Measurements from ENCODE around the gene ZBTB12. TPM values are rescaled to one million over a fixed set of nuclear protein-coding genes. Genes with fewer than 3 reads are reported as not detected.

ZBTB12 gene
- total RNA-seq, result 1 to 10 TPM; 1.9 to 2.4 TPM

- Mint-ChIP-seq H3K4me1 (peaks cover 25% of the 10 kb centered on the region), H3K4me3 (peak within 1 kb of the TSS; percentile 69), H3K27ac (peak within 1 kb of the TSS; percentile 78), H3K27me3 (no peaks in the 10 kb centered on the region), H3K36me3 (ENCODE audit: low read depth) (peaks cover 2% of the 10 kb centered on the region), H3K9me3 (ENCODE audit: low read depth) (no peaks in the 10 kb centered on the region)
- POLR2A ChIA-PET, result interaction anchor here (0.9 kb wide), 1 partner anchor 56 kb away, joined by 3 read pairs; no protein-coding TSS in a partner anchor
- CTCF ChIA-PET, result interaction anchor here (0.6 to 1.1 kb wide), 3 partner anchors 28 to 235 kb away, joined by 3 to 4 read pairs (median 4); no protein-coding TSS in a partner anchor
- DNase-seq (peak; percentile 92), ATAC-seq (peak; percentile 63)
- intact Hi-C loops (cut with DNase I, micrococcal nuclease), result loop anchor here (1.0 to 5.0 kb wide), 4 partner anchors 9 to 70 kb away; partner anchors contain the start of genes DXO (in 1 of the 2) and NEU1 (in 1 of the 2)
Measured at GRCh38 chr6:31901953-31902643, at the start of gene ZBTB12. Gene ZBTB12 (minus strand): TSS chr6:31902086. CDS start chr6:31901305, 781 bp downstream.

DNA sequence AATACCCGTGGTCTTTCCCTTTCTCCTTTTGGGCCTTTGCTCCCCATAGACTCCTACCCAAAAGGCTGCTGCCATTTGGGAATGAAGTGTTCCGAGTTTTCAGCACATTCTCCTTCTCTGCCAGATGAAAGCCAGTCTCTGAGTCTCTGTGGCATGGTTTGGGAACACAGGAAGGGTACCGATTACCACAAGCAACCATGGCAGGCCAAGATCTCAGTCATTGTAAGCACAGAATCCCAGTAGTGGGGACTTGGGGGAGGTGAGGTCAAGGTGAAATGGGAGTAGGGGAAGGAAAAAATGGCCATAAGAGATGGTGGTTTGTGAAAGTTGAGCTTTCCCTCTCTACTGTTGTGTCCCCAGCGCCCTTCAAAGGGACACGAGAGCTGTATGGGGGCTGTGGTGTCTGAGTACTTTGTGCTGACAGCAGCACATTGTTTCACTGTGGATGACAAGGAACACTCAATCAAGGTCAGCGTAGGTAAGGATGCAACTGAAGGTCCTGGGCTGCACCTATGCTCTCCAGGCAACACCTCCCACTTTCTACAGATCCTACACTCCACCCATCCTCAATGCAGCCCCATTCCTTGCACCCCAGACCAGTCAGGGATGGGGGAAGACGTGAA is 48.2 kb upstream of the ZBTB12 start:
- POLR2A ChIA-PET, result no interaction called here
- ATAC-seq (no peak), DNase-seq (no peak)
- H3K36me3 Mint-ChIP-seq (ENCODE audit: low read depth), result peaks cover 22% of the 10 kb centered on the region
- no peak overlapping the region for H3K27ac Mint-ChIP-seq
- H3K4me1 Mint-ChIP-seq, result peaks cover 8% of the 10 kb centered on the region
- no peak overlapping the region for H3K4me3 Mint-ChIP-seq
- no peaks in the 10 kb centered on the region for H3K9me3 Mint-ChIP-seq (ENCODE audit: low read depth)
- CTCF ChIA-PET, result interaction anchor here (1.3 kb wide), 1 partner anchor 60 kb away, joined by 3 read pairs; no protein-coding TSS in a partner anchor
- no peaks in the 10 kb centered on the region for H3K27me3 Mint-ChIP-seq
- intact Hi-C loops (cut with DNase I, micrococcal nuclease), result loop anchor here (5.0 to 10.0 kb wide), 3 partner anchors 48 to 265 kb away; partner anchors contain the start of genes LY6G5C (in 1 of the 2) and ZBTB12 (in 1 of the 2)

DNA sequence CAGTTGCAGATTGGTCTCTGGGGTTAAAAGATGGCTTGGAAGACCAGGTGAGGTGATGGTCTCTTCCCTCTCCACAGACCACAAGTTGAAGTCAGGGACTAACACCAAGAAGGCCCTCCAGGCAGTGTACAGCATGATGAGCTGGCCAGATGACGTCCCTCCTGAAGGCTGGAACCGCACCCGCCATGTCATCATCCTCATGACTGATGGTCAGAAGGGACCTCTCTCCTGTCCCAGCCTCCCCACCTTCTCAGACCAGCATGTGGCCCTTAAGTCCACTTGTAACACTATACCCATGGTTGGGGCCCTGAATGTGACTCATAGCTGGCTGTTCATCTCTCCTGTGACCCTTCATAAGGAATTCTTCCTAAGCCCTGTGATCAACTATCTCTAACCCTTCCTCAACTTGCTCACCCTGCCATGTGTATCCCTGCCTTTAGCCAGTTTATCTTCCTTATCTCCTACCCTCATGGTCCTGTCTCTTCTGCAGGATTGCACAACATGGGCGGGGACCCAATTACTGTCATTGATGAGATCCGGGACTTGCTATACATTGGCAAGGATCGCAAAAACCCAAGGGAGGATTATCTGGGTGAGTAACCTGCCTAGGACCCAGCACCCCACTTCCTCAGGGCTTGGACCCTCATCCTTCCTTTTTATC is 47.0 kb upstream of the ZBTB12 start:
- H3K4me1 Mint-ChIP-seq, result peaks cover 8% of the 10 kb centered on the region
- no peaks in the 10 kb centered on the region for H3K9me3 Mint-ChIP-seq (ENCODE audit: low read depth)
- H3K27me3 Mint-ChIP-seq, result no peaks in the 10 kb centered on the region
- POLR2A ChIA-PET, result no interaction called here
- intact Hi-C loops (cut with DNase I, micrococcal nuclease), result loop anchor here in 1 of 2 experiments (10.0 kb wide), 1 partner anchor 116 kb away; no protein-coding TSS in a partner anchor
- peaks cover 12% of the 10 kb centered on the region for H3K36me3 Mint-ChIP-seq (ENCODE audit: low read depth)
- no peak overlapping the region for H3K27ac Mint-ChIP-seq
- CTCF ChIA-PET, result interaction anchor here (1.0 kb wide), 1 partner anchor 31 kb away, joined by 6 read pairs; no protein-coding TSS in a partner anchor
- ATAC-seq, result no peak
- DNase-seq, result no peak
- H3K4me3 Mint-ChIP-seq, result no peak overlapping the region

DNA sequence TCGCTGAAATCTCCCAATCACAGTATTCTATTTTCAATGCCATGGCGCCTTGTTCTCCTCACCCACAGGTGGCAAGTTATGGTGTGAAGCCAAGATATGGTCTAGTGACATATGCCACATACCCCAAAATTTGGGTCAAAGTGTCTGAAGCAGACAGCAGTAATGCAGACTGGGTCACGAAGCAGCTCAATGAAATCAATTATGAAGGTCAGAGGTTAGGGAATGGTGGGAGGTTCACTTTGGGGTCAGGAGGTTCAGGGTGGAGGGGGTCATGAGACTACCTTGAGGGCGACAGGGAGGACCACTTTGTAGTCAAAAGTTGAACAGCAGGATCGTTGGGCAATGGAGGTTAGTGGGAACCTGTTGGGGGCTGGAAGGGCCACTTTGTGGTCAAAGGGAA is 46.4 kb upstream of the ZBTB12 start:
- no peak overlapping the region for H3K4me3 Mint-ChIP-seq
- ChIA-PET POLR2A (no interaction called here), CTCF (interaction anchor here (1.0 kb wide), 1 partner anchor 30 kb away, joined by 6 read pairs; no protein-coding TSS in a partner anchor)
- intact Hi-C loops (cut with DNase I, micrococcal nuclease), result loop anchor here in 1 of 2 experiments (10.0 kb wide), 1 partner anchor 116 kb away; no protein-coding TSS in a partner anchor
- H3K27ac Mint-ChIP-seq, result no peak overlapping the region
- H3K9me3 Mint-ChIP-seq (ENCODE audit: low read depth), result no peaks in the 10 kb centered on the region
- DNase-seq (no peak), ATAC-seq (no peak)
- H3K4me1 Mint-ChIP-seq, result peaks cover 8% of the 10 kb centered on the region
- peaks cover 6% of the 10 kb centered on the region for H3K36me3 Mint-ChIP-seq (ENCODE audit: low read depth)
- H3K27me3 Mint-ChIP-seq, result no peaks in the 10 kb centered on the region

- ChIA-PET POLR2A (no interaction called here), CTCF (interaction anchor here (1.0 kb wide), 1 partner anchor 30 kb away, joined by 6 read pairs; no protein-coding TSS in a partner anchor)
- H3K4me3 Mint-ChIP-seq, result no peak overlapping the region
- ATAC-seq (no peak), DNase-seq (no peak)
- no peaks in the 10 kb centered on the region for H3K9me3 Mint-ChIP-seq (ENCODE audit: low read depth)
- peaks cover 3% of the 10 kb centered on the region for H3K36me3 Mint-ChIP-seq (ENCODE audit: low read depth)
- H3K27ac Mint-ChIP-seq, result no peak overlapping the region
- no peaks in the 10 kb centered on the region for H3K27me3 Mint-ChIP-seq
- peaks cover 8% of the 10 kb centered on the region for H3K4me1 Mint-ChIP-seq
- intact Hi-C loops (cut with DNase I, micrococcal nuclease), result loop anchor here in 1 of 2 experiments (10.0 kb wide), 1 partner anchor 117 kb away; no protein-coding TSS in a partner anchor
Measured at GRCh38 chr6:31947864-31948263, 46.0 kb upstream of the ZBTB12 start.

- intact Hi-C loops (cut with DNase I, micrococcal nuclease), result loop anchor here in 1 of 2 experiments (10.0 kb wide), 1 partner anchor 118 kb away; no protein-coding TSS in a partner anchor
- CTCF ChIA-PET, result no interaction called here
- no peak overlapping the region for H3K27ac Mint-ChIP-seq
- DNase-seq (no peak), ATAC-seq (no peak)
- H3K4me1 Mint-ChIP-seq, result peaks cover 8% of the 10 kb centered on the region
- H3K4me3 Mint-ChIP-seq, result no peak overlapping the region
- H3K36me3 Mint-ChIP-seq (ENCODE audit: low read depth), result no peaks in the 10 kb centered on the region
- peaks cover 5% of the 10 kb centered on the region for H3K27me3 Mint-ChIP-seq
- POLR2A ChIA-PET, result no interaction called here
- no peaks in the 10 kb centered on the region for H3K9me3 Mint-ChIP-seq (ENCODE audit: low read depth)
Measured at GRCh38 chr6:31947070-31947675, 45.3 kb upstream of the ZBTB12 start.

GRCh38 chr6:31946370-31946885 is 44.5 kb upstream of the ZBTB12 start:
- no peaks in the 10 kb centered on the region for H3K9me3 Mint-ChIP-seq (ENCODE audit: low read depth)
- no peaks in the 10 kb centered on the region for H3K36me3 Mint-ChIP-seq (ENCODE audit: low read depth)
- DNase-seq, result no peak
- no peak for ATAC-seq
- H3K27me3 Mint-ChIP-seq, result peaks cover 7% of the 10 kb centered on the region
- ChIA-PET POLR2A (no interaction called here), CTCF (interaction anchor here (0.7 to 0.8 kb wide), 2 partner anchors 171 to 564 kb away, joined by 3 read pairs; no protein-coding TSS in a partner anchor)
- no peak overlapping the region for H3K4me3 Mint-ChIP-seq
- intact Hi-C loops (cut with DNase I, micrococcal nuclease), result loop anchor here in 1 of 2 experiments (10.0 kb wide), 1 partner anchor 118 kb away; no protein-coding TSS in a partner anchor
- no peak overlapping the region for H3K27ac Mint-ChIP-seq
- H3K4me1 Mint-ChIP-seq, result peaks cover 8% of the 10 kb centered on the region

DNA sequence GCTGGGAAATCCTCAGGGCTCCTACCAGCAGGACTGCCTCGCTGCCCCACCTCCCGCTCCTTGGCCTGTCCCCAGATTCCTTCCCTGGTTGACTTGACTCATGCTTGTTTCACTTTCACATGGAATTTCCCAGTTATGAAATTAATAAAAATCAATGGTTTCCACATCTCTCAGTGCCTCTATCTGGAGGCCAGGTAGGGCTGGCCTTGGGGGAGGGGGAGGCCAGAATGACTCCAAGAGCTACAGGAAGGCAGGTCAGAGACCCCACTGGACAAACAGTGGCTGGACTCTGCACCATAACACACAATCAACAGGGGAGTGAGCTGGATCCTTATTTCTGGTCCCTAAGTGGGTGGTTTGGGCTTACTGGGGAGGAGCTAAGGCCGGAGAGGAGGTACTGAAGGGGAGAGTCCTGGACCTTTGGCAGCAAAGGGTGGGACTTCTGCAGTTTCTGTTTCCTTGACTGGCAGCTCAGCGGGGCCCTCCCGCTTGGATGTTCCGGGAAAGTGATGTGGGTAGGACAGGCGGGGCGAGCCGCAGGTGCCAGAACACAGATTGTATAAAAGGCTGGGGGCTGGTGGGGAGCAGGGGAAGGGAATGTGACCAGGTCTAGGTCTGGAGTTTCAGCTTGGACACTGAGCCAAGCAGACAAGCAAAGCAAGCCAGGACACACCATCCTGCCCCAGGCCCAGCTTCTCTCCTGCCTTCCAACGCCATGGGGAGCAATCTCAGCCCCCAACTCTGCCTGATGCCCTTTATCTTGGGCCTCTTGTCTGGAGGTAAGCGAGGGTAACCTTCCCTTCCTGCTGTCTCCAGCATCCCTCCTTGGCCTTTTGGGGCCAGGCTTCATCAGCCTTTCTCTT is 43.9 kb upstream of the ZBTB12 start, which contains the start of gene CFB:
CFB (plus strand) TSS at position 589 of the 863 bp plus-strand sequence; CDS start at position 716, 127 bp downstream.
- Mint-ChIP-seq H3K36me3 (ENCODE audit: low read depth) (no peaks in the 10 kb centered on the region), H3K9me3 (ENCODE audit: low read depth) (no peaks in the 10 kb centered on the region), H3K27ac (no peak within 1 kb of the TSS), H3K27me3 (peaks cover 7% of the 10 kb centered on the region), H3K4me1 (peaks cover 8% of the 10 kb centered on the region), H3K4me3 (no peak within 1 kb of the TSS)
- ATAC-seq (peak; percentile 53), DNase-seq (peak; percentile 36)
- ChIA-PET POLR2A (no interaction called here), CTCF (interaction anchor here (0.7 to 1.1 kb wide), 3 partner anchors 24 to 563 kb away, joined by 3 to 4 read pairs (median 3); no protein-coding TSS in a partner anchor)
- intact Hi-C loops (cut with DNase I, micrococcal nuclease), result loop anchor here in 1 of 2 experiments (10.0 kb wide), 1 partner anchor 119 kb away; no protein-coding TSS in a partner anchor

DNA sequence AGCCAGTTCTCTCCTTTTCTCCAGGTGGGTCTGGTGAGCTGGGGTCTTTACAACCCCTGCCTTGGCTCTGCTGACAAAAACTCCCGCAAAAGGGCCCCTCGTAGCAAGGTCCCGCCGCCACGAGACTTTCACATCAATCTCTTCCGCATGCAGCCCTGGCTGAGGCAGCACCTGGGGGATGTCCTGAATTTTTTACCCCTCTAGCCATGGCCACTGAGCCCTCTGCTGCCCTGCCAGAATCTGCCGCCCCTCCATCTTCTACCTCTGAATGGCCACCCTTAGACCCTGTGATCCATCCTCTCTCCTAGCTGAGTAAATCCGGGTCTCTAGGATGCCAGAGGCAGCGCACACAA is 43.2 kb upstream of the ZBTB12 start:
- CTCF ChIA-PET, result interaction anchor here (1.1 to 3.0 kb wide), 2 partner anchors 7 to 24 kb away, joined by 4 to 11 read pairs; no protein-coding TSS in a partner anchor
- H3K27ac Mint-ChIP-seq, result no peak overlapping the region
- no peak overlapping the region for H3K4me3 Mint-ChIP-seq
- H3K4me1 Mint-ChIP-seq, result peaks cover 8% of the 10 kb centered on the region
- intact Hi-C loops (cut with DNase I, micrococcal nuclease), result loop anchor here in 1 of 2 experiments (10.0 kb wide), 1 partner anchor 120 kb away; no protein-coding TSS in a partner anchor
- no peaks in the 10 kb centered on the region for H3K36me3 Mint-ChIP-seq (ENCODE audit: low read depth)
- H3K9me3 Mint-ChIP-seq (ENCODE audit: low read depth), result no peaks in the 10 kb centered on the region
- ATAC-seq, result no peak
- peaks cover 7% of the 10 kb centered on the region for H3K27me3 Mint-ChIP-seq
- POLR2A ChIA-PET, result no interaction called here
- no peak for DNase-seq

DNA sequence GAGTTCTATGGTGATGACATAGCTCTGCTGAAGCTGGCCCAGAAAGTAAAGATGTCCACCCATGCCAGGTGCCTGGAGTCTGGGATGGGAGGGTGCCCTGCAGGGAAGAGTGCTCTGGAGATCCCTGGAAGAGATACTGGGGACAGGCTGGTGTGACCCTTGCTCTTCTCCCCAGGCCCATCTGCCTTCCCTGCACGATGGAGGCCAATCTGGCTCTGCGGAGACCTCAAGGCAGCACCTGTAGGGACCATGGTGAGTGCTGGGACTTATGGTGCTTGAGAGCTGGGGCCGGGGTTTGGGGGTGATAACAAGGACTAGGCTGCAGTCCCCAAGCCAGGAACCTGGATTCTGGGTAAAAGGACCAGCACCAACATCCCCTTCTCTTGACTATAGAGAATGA is 41.9 kb upstream of the ZBTB12 start:
- intact Hi-C loops (cut with DNase I, micrococcal nuclease), result loop anchor here in 1 of 2 experiments (10.0 kb wide), 1 partner anchor 121 kb away; no protein-coding TSS in a partner anchor
- DNase-seq (no peak), ATAC-seq (no peak)
- Mint-ChIP-seq H3K9me3 (ENCODE audit: low read depth) (no peaks in the 10 kb centered on the region), H3K36me3 (ENCODE audit: low read depth) (no peaks in the 10 kb centered on the region), H3K27ac (no peak overlapping the region), H3K4me1 (peaks cover 8% of the 10 kb centered on the region), H3K4me3 (no peak overlapping the region), H3K27me3 (peaks cover 7% of the 10 kb centered on the region)
- POLR2A ChIA-PET, result no interaction called here
- CTCF ChIA-PET, result interaction anchor here (3.0 kb wide), 1 partner anchor 8 kb away, joined by 11 read pairs; no protein-coding TSS in a partner anchor

Data from activated CD4-positive, alpha-beta T cell treated with anti-CD3 and anti-CD28 coated beads for 36 hours (primary cell).